ENCODE measurements around the gene PPFIBP2.

The PPFIBP2 gene

GRCh38 chr11:7689239-7689638, 175.4 kb downstream of the PPFIBP2 start:
- DNase-seq (ENCODE audit: low spot score) (no peak), ATAC-seq (ENCODE audit: low read depth) (no peak)
- Histone ChIP-seq H3K36me3 (ENCODE audit: low read depth) (no peaks in the 10 kb centered on the region), H3K27me3 (ENCODE audit: insufficient read depth, poor library complexity, severe bottlenecking) (peaks cover 5% of the 10 kb centered on the region), H3K9me3 (ENCODE audit: severe bottlenecking) (no peaks in the 10 kb centered on the region), H3K4me3 (ENCODE audit: severe bottlenecking) (no peak overlapping the region), H3K27ac (ENCODE audit: poor library complexity, severe bottlenecking) (no peak overlapping the region), H3K4me1 (ENCODE audit: insufficient read depth, poor library complexity, severe bottlenecking) (no peaks in the 10 kb centered on the region)
- TF ChIP-seq, protein P1, sequence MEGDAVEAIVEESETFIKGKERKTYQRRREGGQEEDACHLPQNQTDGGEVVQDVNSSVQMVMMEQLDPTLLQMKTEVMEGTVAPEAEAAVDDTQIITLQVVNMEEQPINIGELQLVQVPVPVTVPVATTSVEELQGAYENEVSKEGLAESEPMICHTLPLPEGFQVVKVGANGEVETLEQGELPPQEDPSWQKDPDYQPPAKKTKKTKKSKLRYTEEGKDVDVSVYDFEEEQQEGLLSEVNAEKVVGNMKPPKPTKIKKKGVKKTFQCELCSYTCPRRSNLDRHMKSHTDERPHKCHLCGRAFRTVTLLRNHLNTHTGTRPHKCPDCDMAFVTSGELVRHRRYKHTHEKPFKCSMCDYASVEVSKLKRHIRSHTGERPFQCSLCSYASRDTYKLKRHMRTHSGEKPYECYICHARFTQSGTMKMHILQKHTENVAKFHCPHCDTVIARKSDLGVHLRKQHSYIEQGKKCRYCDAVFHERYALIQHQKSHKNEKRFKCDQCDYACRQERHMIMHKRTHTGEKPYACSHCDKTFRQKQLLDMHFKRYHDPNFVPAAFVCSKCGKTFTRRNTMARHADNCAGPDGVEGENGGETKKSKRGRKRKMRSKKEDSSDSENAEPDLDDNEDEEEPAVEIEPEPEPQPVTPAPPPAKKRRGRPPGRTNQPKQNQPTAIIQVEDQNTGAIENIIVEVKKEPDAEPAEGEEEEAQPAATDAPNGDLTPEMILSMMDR (IDR thresholded peaks at IDR 0.05; ENCODE audit: poor library complexity, severe bottlenecking), result no peak

- H3K27ac ChIP-seq (ENCODE audit: poor library complexity, severe bottlenecking), result no peak overlapping the region
- no peaks in the 10 kb centered on the region for H3K36me3 ChIP-seq (ENCODE audit: low read depth)
- TF ChIP-seq, protein P1 (IDR thresholded peaks at IDR 0.05; ENCODE audit: poor library complexity, severe bottlenecking), result peak; percentile 22
- peaks cover 6% of the 10 kb centered on the region for H3K27me3 ChIP-seq (ENCODE audit: insufficient read depth, poor library complexity, severe bottlenecking)
- no peaks in the 10 kb centered on the region for H3K4me1 ChIP-seq (ENCODE audit: insufficient read depth, poor library complexity, severe bottlenecking)
- peak; percentile 61; the same call in 1 of the 3 replicates for ATAC-seq (ENCODE audit: low read depth)
- H3K9me3 ChIP-seq (ENCODE audit: severe bottlenecking), result no peaks in the 10 kb centered on the region
- H3K4me3 ChIP-seq (ENCODE audit: severe bottlenecking), result no peak overlapping the region
- DNase-seq (ENCODE audit: low spot score), result no peak
Observed at GRCh38 chr11:7690648-7691047, 176.8 kb downstream of the PPFIBP2 start.

- peaks cover 6% of the 10 kb centered on the region for H3K27me3 ChIP-seq (ENCODE audit: insufficient read depth, poor library complexity, severe bottlenecking)
- H3K36me3 ChIP-seq (ENCODE audit: low read depth), result no peaks in the 10 kb centered on the region
Observed at GRCh38 chr11:7691759-7692350, 178.1 kb downstream of the PPFIBP2 start.

GRCh38 chr11:7692426-7692825, 178.6 kb downstream of the PPFIBP2 start:
- no peak for DNase-seq (ENCODE audit: low spot score)
- no peaks in the 10 kb centered on the region for H3K9me3 ChIP-seq (ENCODE audit: severe bottlenecking)

More at GRCh38 chr11:7691759-7692350, 178.1 kb downstream of the PPFIBP2 start:
- no peak for DNase-seq (ENCODE audit: low spot score)
- TF ChIP-seq, protein P1 (IDR thresholded peaks at IDR 0.05; ENCODE audit: poor library complexity, severe bottlenecking), result no peak
- Histone ChIP-seq H3K4me1 (ENCODE audit: insufficient read depth, poor library complexity, severe bottlenecking) (no peaks in the 10 kb centered on the region), H3K27ac (ENCODE audit: poor library complexity, severe bottlenecking) (no peak overlapping the region), H3K9me3 (ENCODE audit: severe bottlenecking) (no peaks in the 10 kb centered on the region), H3K4me3 (ENCODE audit: severe bottlenecking) (no peak overlapping the region)
- no peak for ATAC-seq (ENCODE audit: low read depth)

GRCh38 chr11:7694235-7694634, 180.4 kb downstream of the PPFIBP2 start:
- TF ChIP-seq, protein P1 (IDR thresholded peaks at IDR 0.05; ENCODE audit: poor library complexity, severe bottlenecking), result no peak
- no peak overlapping the region for H3K27ac ChIP-seq (ENCODE audit: poor library complexity, severe bottlenecking)

More at GRCh38 chr11:7692426-7692825, 178.6 kb downstream of the PPFIBP2 start:
- TF ChIP-seq, protein P1 (IDR thresholded peaks at IDR 0.05; ENCODE audit: poor library complexity, severe bottlenecking), result no peak
- H3K27me3 ChIP-seq (ENCODE audit: insufficient read depth, poor library complexity, severe bottlenecking), result peaks cover 6% of the 10 kb centered on the region
- no peak for ATAC-seq (ENCODE audit: low read depth)
- H3K4me1 ChIP-seq (ENCODE audit: insufficient read depth, poor library complexity, severe bottlenecking), result no peaks in the 10 kb centered on the region
- no peaks in the 10 kb centered on the region for H3K36me3 ChIP-seq (ENCODE audit: low read depth)
- H3K4me3 ChIP-seq (ENCODE audit: severe bottlenecking), result no peak overlapping the region
- no peak overlapping the region for H3K27ac ChIP-seq (ENCODE audit: poor library complexity, severe bottlenecking)

More at GRCh38 chr11:7694235-7694634, 180.4 kb downstream of the PPFIBP2 start:
- DNase-seq (ENCODE audit: low spot score), result no peak
- no peaks in the 10 kb centered on the region for H3K36me3 ChIP-seq (ENCODE audit: low read depth)
- H3K4me1 ChIP-seq (ENCODE audit: insufficient read depth, poor library complexity, severe bottlenecking), result no peaks in the 10 kb centered on the region
- H3K4me3 ChIP-seq (ENCODE audit: severe bottlenecking), result no peak overlapping the region
- no peak for ATAC-seq (ENCODE audit: low read depth)
- no peaks in the 10 kb centered on the region for H3K9me3 ChIP-seq (ENCODE audit: severe bottlenecking)
- H3K27me3 ChIP-seq (ENCODE audit: insufficient read depth, poor library complexity, severe bottlenecking), result peaks cover 6% of the 10 kb centered on the region

Measured in RWPE2 (cell line).